ENCODE results near the gene OR5H6.

GRCh38 chr3:98269846-98270245 lies 5.8 kb downstream of the OR5H6 start:
- no peak for TF ChIP-seq CSRNP3 (CRISPR knock-in tag; IDR thresholded peaks at IDR 0.05)
- no peak for TF ChIP-seq TOX (CRISPR knock-in tag; IDR thresholded peaks at IDR 0.05; ENCODE audit: borderline replicate concordance)
- no peak for TF ChIP-seq ZFP3 (CRISPR knock-in tag; IDR thresholded peaks at IDR 0.05)
- no peak for TF ChIP-seq ZNF70 (CRISPR knock-in tag; IDR thresholded peaks at IDR 0.05)
- no peak for TF ChIP-seq PATZ1 (CRISPR knock-in tag; IDR thresholded peaks at IDR 0.05; ENCODE audit: borderline replicate concordance)
- TF ChIP-seq ISL1 (CRISPR knock-in tag; IDR thresholded peaks at IDR 0.05) = no peak
- TF ChIP-seq CREB5 (CRISPR knock-in tag; IDR thresholded peaks at IDR 0.05; ENCODE audit: low read depth) = no peak
